ENCODE results near the gene TEX54.
"Not testable (repeated sequence)": the region's sequence is repeated elsewhere in the genome, so short reads cannot be mapped to it uniquely, and the experiment has no call there.

The TEX54 gene

GRCh38 chr11:62835336-62835735, 2.7 kb upstream of the TEX54 start:
- no peak for DNase-seq (ENCODE audit: low spot score)

- peak; percentile 98 for DNase-seq (ENCODE audit: low spot score)
Observed at GRCh38 chr11:62831520-62832335, 913 bp downstream of the TEX54 start, which contains the start of gene STX5. TSS of gene STX5 (minus strand) at chr11:62832051. CDS start at chr11:62831243, 808 bp downstream.

GRCh38 chr11:62830904-62831519, 1.6 kb downstream of the TEX54 start:
- peak; percentile 51 for DNase-seq (ENCODE audit: low spot score)

- not testable (repeated sequence) for DNase-seq (ENCODE audit: low spot score)
Observed at GRCh38 chr11:62828130-62828529, 4.5 kb downstream of the TEX54 start.

- DNase-seq (ENCODE audit: low spot score): no peak
Observed at GRCh38 chr11:62823677-62824076, 9.0 kb downstream of the TEX54 start.

GRCh38 chr11:62817129-62817528, 15.5 kb downstream of the TEX54 start:
- no peak for DNase-seq (ENCODE audit: low spot score)

GRCh38 chr11:62816557-62816956, 16.1 kb downstream of the TEX54 start:
- no peak for DNase-seq (ENCODE audit: low spot score)

- no peak for DNase-seq (ENCODE audit: low spot score)
Observed at GRCh38 chr11:62811659-62812058, 21.0 kb downstream of the TEX54 start.

- no peak for DNase-seq (ENCODE audit: low spot score)
Observed at GRCh38 chr11:62810748-62811147, 21.9 kb downstream of the TEX54 start.

- DNase-seq (ENCODE audit: low spot score): no peak
Observed at GRCh38 chr11:62806611-62807121, 26.0 kb downstream of the TEX54 start.

- DNase-seq (ENCODE audit: low spot score): peak; percentile 42
Observed at GRCh38 chr11:62805961-62806441, 26.6 kb downstream of the TEX54 start.

- DNase-seq (ENCODE audit: low spot score): peak; percentile 98
Observed at GRCh38 chr11:62805076-62805892, 27.4 kb downstream of the TEX54 start, which contains the start of gene NXF1. TSS of gene NXF1 (minus strand) at chr11:62805440. CDS start at chr11:62805356, 84 bp downstream.

- DNase-seq (ENCODE audit: low spot score): no peak
Observed at GRCh38 chr11:62804310-62805075, 28.1 kb downstream of the TEX54 start.

- DNase-seq (ENCODE audit: low spot score): no peak
Observed at GRCh38 chr11:62801071-62801470, 31.6 kb downstream of the TEX54 start.

GRCh38 chr11:62799486-62799885, 33.2 kb downstream of the TEX54 start:
- no peak for DNase-seq (ENCODE audit: low spot score)

GRCh38 chr11:62796281-62796680, 36.4 kb downstream of the TEX54 start:
- DNase-seq (ENCODE audit: low spot score): no peak

GRCh38 chr11:62794201-62794775, 38.4 kb downstream of the TEX54 start:
- DNase-seq (ENCODE audit: low spot score): no peak

GRCh38 chr11:62792202-62792575, 40.5 kb downstream of the TEX54 start:
- no peak for DNase-seq (ENCODE audit: low spot score)

- DNase-seq (ENCODE audit: low spot score): peak; percentile 91
Observed at GRCh38 chr11:62791501-62792201, 41.0 kb downstream of the TEX54 start, which contains the start of gene TMEM223. TSS of gene TMEM223 (minus strand) at chr11:62792006. CDS start at chr11:62791994, 12 bp downstream.

GRCh38 chr11:62789576-62789975, 43.1 kb downstream of the TEX54 start:
- DNase-seq (ENCODE audit: low spot score): no peak

Measured in germinal center (tissue), 1 donor.